H9 (cell line): ENCODE data around the gene UBR7. TPM values are rescaled to one million over a fixed set of nuclear protein-coding genes. Genes with fewer than 3 reads are reported as not detected.
A peak's percentile ranks its signal among the peaks of the same experiment; 100 is the strongest.

Experiments
- DNase-seq: peaks from one replicate; pipeline ENCODE4 v3.0.0-alpha.2; 2017
- H2AFZ ChIP-seq: one replicate; pipeline ENCODE4 v1.6.1; 2013; ENCODE audit warnings: mild to moderate bottlenecking, low read length, control low read depth, moderate library complexity
- H2AK5ac ChIP-seq: 2 replicates; pipeline ENCODE4 v1.6.1; 2013; ENCODE audit warnings: low read length, control low read depth, mixed read lengths; ENCODE audit not compliant: insufficient read length
- H2BK120ac ChIP-seq: one replicate; pipeline ENCODE4 v1.6.1; 2013; ENCODE audit warnings: low read depth, mild to moderate bottlenecking, low read length, control low read depth, inconsistent platforms; ENCODE audit not compliant: poor library complexity, severe bottlenecking
- H2BK12ac ChIP-seq: 2 replicates; pipeline ENCODE4 v1.6.1; 2013; ENCODE audit warnings: low read length, control low read depth, mixed read lengths, low read depth; ENCODE audit not compliant: insufficient read length
- H2BK15ac ChIP-seq: 2 replicates; pipeline ENCODE4 v1.6.1; 2013; ENCODE audit warnings: low read depth, low read length, control low read depth
- H2BK20ac ChIP-seq: one replicate; pipeline ENCODE4 v1.6.1; 2013; ENCODE audit warnings: low read depth, mild to moderate bottlenecking, low read length, control low read depth, inconsistent platforms; ENCODE audit not compliant: poor library complexity, severe bottlenecking
- H2BK5ac ChIP-seq: 2 replicates; pipeline ENCODE4 v1.6.1; 2013; ENCODE audit warnings: low read length, control low read depth, mixed read lengths; ENCODE audit not compliant: insufficient read length
- H3K14ac ChIP-seq: 2 replicates; pipeline ENCODE4 v1.6.1; 2013; ENCODE audit warnings: low read length, control low read depth; ENCODE audit not compliant: insufficient read depth
- H3K18ac ChIP-seq: 2 replicates; pipeline ENCODE4 v1.6.1; 2013; ENCODE audit warnings: low read depth, mild to moderate bottlenecking, mixed read lengths, low read length, control low read depth; ENCODE audit not compliant: insufficient read length
- H3K23ac ChIP-seq: 2 replicates; pipeline ENCODE4 v1.6.1; 2013; ENCODE audit warnings: low read length, control low read depth, mixed read lengths, low read depth; ENCODE audit not compliant: insufficient read length
- H3K23me2 ChIP-seq: 2 replicates; pipeline ENCODE4 v1.6.1; 2013; ENCODE audit warnings: low read depth, mild to moderate bottlenecking, mixed read lengths, low read length, control low read depth; ENCODE audit not compliant: insufficient read length, poor library complexity, severe bottlenecking
- H3K27ac ChIP-seq: 2 replicates; pipeline ENCODE4 v1.5.1; 2013; ENCODE audit warnings: low read length, control low read depth, mixed read lengths, low read depth; ENCODE audit not compliant: insufficient read length
- H3K27me3 ChIP-seq: 2 replicates; pipeline ENCODE4 v1.6.1; 2013; ENCODE audit warnings: low read length, control low read depth, inconsistent platforms; ENCODE audit not compliant: insufficient read depth
- H3K4ac ChIP-seq: 2 replicates; pipeline ENCODE4 v1.6.1; 2013; ENCODE audit warnings: low read depth, mild to moderate bottlenecking, control low read depth, inconsistent platforms, low read length, moderate library complexity
- H3K4me1 ChIP-seq: 2 replicates; pipeline ENCODE4 v1.6.1; 2013; ENCODE audit warnings: low read length, control low read depth, inconsistent platforms; ENCODE audit not compliant: insufficient read depth
- H3K4me2 ChIP-seq: 2 replicates; pipeline ENCODE4 v1.6.1; 2013; ENCODE audit warnings: low read length, control low read depth, mixed read lengths; ENCODE audit not compliant: insufficient read length, insufficient read depth
- H3K56ac ChIP-seq: 2 replicates; pipeline ENCODE4 v1.6.1; 2013; ENCODE audit warnings: low read depth, mild to moderate bottlenecking, mixed read lengths, low read length, control low read depth; ENCODE audit not compliant: insufficient read length
- H3K79me1 ChIP-seq: 2 replicates; pipeline ENCODE4 v1.6.1; 2013; ENCODE audit warnings: low read depth, mild to moderate bottlenecking, moderate library complexity, low read length, control low read depth, inconsistent platforms; ENCODE audit not compliant: insufficient read depth, poor library complexity, severe bottlenecking
- H3K79me2 ChIP-seq: 2 replicates; pipeline ENCODE4 v1.6.1; 2013; ENCODE audit warnings: low read length, control low read depth, inconsistent platforms; ENCODE audit not compliant: insufficient read depth
- H3K9ac ChIP-seq: 2 replicates; pipeline ENCODE4 v1.6.1; 2013; ENCODE audit warnings: low read length, control low read depth, mixed read lengths; ENCODE audit not compliant: insufficient read length; ENCODE audit errors: extremely low read depth
- H3K9me3 ChIP-seq: one replicate; pipeline ENCODE4 v1.6.1; 2013; ENCODE audit warnings: low read depth, low read length, inconsistent platforms; ENCODE audit not compliant: control insufficient read depth
- H3T11ph ChIP-seq: one replicate; pipeline ENCODE4 v1.6.1; 2013; ENCODE audit warnings: mild to moderate bottlenecking, low read length, control low read depth, inconsistent platforms
- H4K20me1 ChIP-seq: one replicate; pipeline ENCODE4 v1.6.1; 2013; ENCODE audit not compliant: control insufficient read depth, insufficient read length, insufficient read depth
- H4K5ac ChIP-seq: 2 replicates; pipeline ENCODE4 v1.6.1; 2013; ENCODE audit warnings: low read depth, mild to moderate bottlenecking, mixed read lengths, low read length, control low read depth; ENCODE audit not compliant: insufficient read length
- H4K8ac ChIP-seq: replicated peaks from 2 replicates; pipeline ENCODE4 v1.6.1; 2013; ENCODE audit warnings: low read length, control low read depth, mixed read lengths, low read depth; ENCODE audit not compliant: insufficient read length
- H4K91ac ChIP-seq: 2 replicates; pipeline ENCODE4 v1.6.1; 2013; ENCODE audit warnings: low read depth, mild to moderate bottlenecking, moderate library complexity, mixed read lengths, low read length, control low read depth; ENCODE audit not compliant: insufficient read length
- H3K27ac Mint-ChIP-seq, 3 experiments: 2 replicates in 2 of 3; 3 replicates in 1 of 3; pipeline ENCODE4 v1.8.0; 2020 to 2021; ENCODE audit warnings: mixed read lengths in 3 of 3, mild to moderate bottlenecking in 1 of 3, moderate library complexity in 1 of 3
- H3K27me3 Mint-ChIP-seq: 2 replicates; pipeline ENCODE4 v1.8.0; 2021; ENCODE audit warnings: low read depth, mild to moderate bottlenecking, moderate library complexity, mixed read lengths
- H3K36me3 Mint-ChIP-seq, 3 experiments: 2 replicates in 2 of 3; 3 replicates in 1 of 3; pipeline ENCODE4 v1.8.0; 2020 to 2021; ENCODE audit warnings: low read depth in 3 of 3, mixed read lengths in 3 of 3; ENCODE audit not compliant: insufficient read depth in 1 of 3
- H3K4me1 Mint-ChIP-seq, 2 experiments: 2 replicates each; pipeline ENCODE4 v1.8.0; 2020; ENCODE audit warnings: mixed read lengths in 2 of 2
- H3K4me3 Mint-ChIP-seq, 2 experiments: 2 replicates in 1 of 2; 3 replicates in 1 of 2; pipeline ENCODE4 v1.8.0; 2020 to 2021; ENCODE audit warnings: mild to moderate bottlenecking in 2 of 2, mixed read lengths in 2 of 2, moderate library complexity in 1 of 2
- H3K9me3 Mint-ChIP-seq, 2 experiments: 2 replicates in 1 of 2; 3 replicates in 1 of 2; pipeline ENCODE4 v1.8.0; 2020; ENCODE audit warnings: mild to moderate bottlenecking in 2 of 2, mixed read lengths in 2 of 2, moderate library complexity in 1 of 2
- CTCF ChIP-seq: fragments of 200-600 bp; sonication (generic); conservative IDR thresholded peaks from 3 replicates; pipeline ENCODE4 v1.8.0; 2021; ENCODE audit warnings: antibody characterized with exemption, mild to moderate bottlenecking
- WGBS: extraction: QIAGEN DNeasy Blood & Tissue Kit; methylation state at CpG from one replicate; pipeline ENCODE4 v1.1.7; 2013; ENCODE audit warnings: missing lambda C conversion rate, low lambda C conversion rate, mixed read lengths; ENCODE audit not compliant: insufficient read length; ENCODE audit errors: extremely low coverage; 5-methylcytosine and 5-hydroxymethylcytosine counted together
- total RNA-seq: library from RNA; stranded (reverse); gene quantifications from 2 replicates; pipeline ENCODE4 v1.2.1, GENCODE V29; 2021

The UBR7 gene
- total RNA-seq, 1 experiment from 2014 or later: 28.4 TPM

- Histone ChIP-seq H3K79me2 (no peaks in the 10 kb centered on the region), H4K20me1 (no peaks in the 10 kb centered on the region), H3T11ph (no peak overlapping the region), H3K14ac (no peak overlapping the region; the same call in 1 of the 2 replicates), H4K5ac (no peak overlapping the region), H3K56ac (no peak overlapping the region), H3K18ac (no peak overlapping the region), H3K27ac (no peak overlapping the region), H3K9me3 (no peaks in the 10 kb centered on the region), H3K4me1 (no peaks in the 10 kb centered on the region), H2BK20ac (no peak overlapping the region), H3K4me2 (no peak overlapping the region), H2BK15ac (no peak overlapping the region), H2AFZ (no peak overlapping the region), H2BK5ac (no peak overlapping the region), H2AK5ac (no peak overlapping the region), H3K23ac (no peak overlapping the region), H4K91ac (no peak overlapping the region), H3K79me1 (no peaks in the 10 kb centered on the region), H2BK120ac (no peak overlapping the region), H4K8ac (no peak overlapping the region), H2BK12ac (no peak overlapping the region), H3K27me3 (no peaks in the 10 kb centered on the region), H3K4ac (no peak overlapping the region), H3K23me2 (no peaks in the 10 kb centered on the region), H3K9ac (no peak overlapping the region)
- H3K27ac Mint-ChIP-seq: peak overlapping the region in 2 of 3 experiments; percentile 78 to 81; a peak in 2 of 7 replicates
- no peak overlapping the region for H3K4me3 Mint-ChIP-seq
- no peak for DNase-seq
- no peak for TF ChIP-seq CTCF
- no peaks in the 10 kb centered on the region for H3K9me3 Mint-ChIP-seq
- H3K4me1 Mint-ChIP-seq: peaks cover 2 to 8% of the 10 kb centered on the region in 2 experiments; a peak in 3 of 4 replicates
- no CpG with 5 or more reads among the region's 16 CpGs for WGBS
- peaks cover 11 to 29% (median 27%) of the 10 kb centered on the region in 3 experiments; a peak in 6 of 7 replicates for H3K36me3 Mint-ChIP-seq
- no peaks in the 10 kb centered on the region for H3K27me3 Mint-ChIP-seq
These were observed 23.5 kb downstream of the UBR7 start for GRCh38 chr14:93230539-93230938.
